ENCODE measurements around the gene UTS2R.
A peak's percentile ranks its signal among the peaks of the same experiment; 100 is the strongest.

- TF ChIP-seq POLR2A (IDR thresholded peaks at IDR 0.05) (no peak), EP300 (IDR thresholded peaks at IDR 0.05) (no peak)
- TF ChIP-seq, protein P1, sequence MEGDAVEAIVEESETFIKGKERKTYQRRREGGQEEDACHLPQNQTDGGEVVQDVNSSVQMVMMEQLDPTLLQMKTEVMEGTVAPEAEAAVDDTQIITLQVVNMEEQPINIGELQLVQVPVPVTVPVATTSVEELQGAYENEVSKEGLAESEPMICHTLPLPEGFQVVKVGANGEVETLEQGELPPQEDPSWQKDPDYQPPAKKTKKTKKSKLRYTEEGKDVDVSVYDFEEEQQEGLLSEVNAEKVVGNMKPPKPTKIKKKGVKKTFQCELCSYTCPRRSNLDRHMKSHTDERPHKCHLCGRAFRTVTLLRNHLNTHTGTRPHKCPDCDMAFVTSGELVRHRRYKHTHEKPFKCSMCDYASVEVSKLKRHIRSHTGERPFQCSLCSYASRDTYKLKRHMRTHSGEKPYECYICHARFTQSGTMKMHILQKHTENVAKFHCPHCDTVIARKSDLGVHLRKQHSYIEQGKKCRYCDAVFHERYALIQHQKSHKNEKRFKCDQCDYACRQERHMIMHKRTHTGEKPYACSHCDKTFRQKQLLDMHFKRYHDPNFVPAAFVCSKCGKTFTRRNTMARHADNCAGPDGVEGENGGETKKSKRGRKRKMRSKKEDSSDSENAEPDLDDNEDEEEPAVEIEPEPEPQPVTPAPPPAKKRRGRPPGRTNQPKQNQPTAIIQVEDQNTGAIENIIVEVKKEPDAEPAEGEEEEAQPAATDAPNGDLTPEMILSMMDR (IDR thresholded peaks at IDR 0.05), result peak; percentile 95
Measured at GRCh38 chr17:82351713-82352488, 19.7 kb upstream of the UTS2R start.

Measured in suprapubic skin (tissue), 3 donors.